GM10847 (cell line): ENCODE measurements around the gene FUOM.

Source experiments
- POLR2A ChIP-seq: IDR thresholded peaks from 2 replicates; pipeline ENCODE4 v1.6.1; 2011; ENCODE audit not compliant: insufficient read length; ENCODE audit errors: extremely low read depth

Gene FUOM

GRCh38 chr10:133306941-133307379 is 50.9 kb downstream of the FUOM start:
- no peak for TF ChIP-seq POLR2A

GRCh38 chr10:133306097-133306476 is 51.7 kb downstream of the FUOM start:
- TF ChIP-seq POLR2A, result no peak
